HG02623 (cell line): ENCODE measurements around the gene ZNF557.

ENCODE experiments used
- ATAC-seq: cut with Tn5 transposase; IDR thresholded peaks from one replicate; pipeline ENCODE4 v1.9.1; 2021; ENCODE audit warnings: moderate library complexity; ENCODE audit not compliant: unreplicated experiment

Gene ZNF557

DNA sequence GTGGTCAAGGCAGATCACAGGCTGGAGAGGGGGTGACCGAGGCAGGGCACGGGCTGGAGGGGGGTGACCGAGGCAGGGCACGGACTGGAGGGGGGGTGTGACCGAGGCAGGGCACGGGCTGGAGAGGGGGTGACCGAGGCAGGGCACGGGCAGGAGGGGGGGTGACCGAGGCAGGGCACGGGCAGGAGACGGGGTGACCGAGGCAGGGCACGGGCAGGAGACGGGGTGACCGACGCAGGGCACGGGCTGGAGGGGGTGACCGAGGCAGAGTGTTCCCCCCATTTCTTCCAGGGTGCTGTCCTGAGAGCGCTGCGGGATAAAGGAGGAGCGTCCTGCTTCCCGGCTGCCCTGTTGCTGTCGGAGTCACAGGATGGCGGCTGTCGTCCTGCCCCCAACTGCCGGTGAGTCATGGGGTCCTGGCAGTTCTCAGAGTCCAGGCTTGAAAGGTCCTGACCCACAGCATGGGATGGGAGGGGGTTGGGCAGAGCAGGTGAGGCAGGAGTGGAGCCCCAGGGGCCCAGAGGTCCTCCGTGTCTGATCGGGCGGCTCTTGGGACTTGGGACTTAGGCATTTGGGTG lies 5.3 kb downstream of the ZNF557 start:
- ATAC-seq: no peak

DNA sequence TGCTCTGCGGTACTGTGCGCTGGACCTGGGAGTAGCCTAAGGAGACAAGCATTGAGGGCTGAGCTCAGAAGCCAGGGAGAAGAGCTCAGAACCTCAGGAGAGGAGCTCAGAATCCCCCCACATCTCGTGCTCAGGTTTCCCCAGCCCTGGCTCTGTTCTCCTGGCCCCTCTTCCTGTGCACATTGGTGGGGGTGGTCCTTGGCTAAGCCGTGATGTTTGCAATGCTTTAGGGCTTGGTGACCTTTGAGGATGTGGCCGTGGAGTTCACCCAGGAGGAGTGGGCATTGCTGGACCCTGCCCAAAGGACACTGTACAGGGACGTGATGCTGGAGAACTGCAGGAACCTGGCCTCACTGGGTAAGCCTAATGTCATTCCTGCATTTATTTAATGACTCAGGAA lies 6.6 kb downstream of the ZNF557 start:
- no peak for ATAC-seq

DNA sequence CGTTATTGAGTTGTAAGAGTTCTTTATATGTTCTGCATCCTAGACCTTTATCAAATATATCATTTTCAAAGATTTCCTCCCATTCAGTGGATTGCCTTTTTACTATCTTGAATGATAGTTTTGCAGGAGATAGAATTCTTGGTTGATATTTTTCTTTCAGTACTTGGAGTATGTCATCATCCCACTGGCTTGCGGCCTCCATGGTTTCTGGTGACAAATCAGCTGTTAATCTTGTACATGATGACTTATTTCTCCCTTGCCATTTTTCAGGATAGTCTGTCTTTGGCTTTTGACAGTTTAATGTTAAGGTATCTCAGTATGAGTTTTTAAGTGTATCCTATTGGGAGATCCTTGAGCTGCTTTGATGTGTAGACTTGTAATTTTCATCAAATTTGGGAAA lies 8.5 kb downstream of the ZNF557 start:
- ATAC-seq: no peak

DNA sequence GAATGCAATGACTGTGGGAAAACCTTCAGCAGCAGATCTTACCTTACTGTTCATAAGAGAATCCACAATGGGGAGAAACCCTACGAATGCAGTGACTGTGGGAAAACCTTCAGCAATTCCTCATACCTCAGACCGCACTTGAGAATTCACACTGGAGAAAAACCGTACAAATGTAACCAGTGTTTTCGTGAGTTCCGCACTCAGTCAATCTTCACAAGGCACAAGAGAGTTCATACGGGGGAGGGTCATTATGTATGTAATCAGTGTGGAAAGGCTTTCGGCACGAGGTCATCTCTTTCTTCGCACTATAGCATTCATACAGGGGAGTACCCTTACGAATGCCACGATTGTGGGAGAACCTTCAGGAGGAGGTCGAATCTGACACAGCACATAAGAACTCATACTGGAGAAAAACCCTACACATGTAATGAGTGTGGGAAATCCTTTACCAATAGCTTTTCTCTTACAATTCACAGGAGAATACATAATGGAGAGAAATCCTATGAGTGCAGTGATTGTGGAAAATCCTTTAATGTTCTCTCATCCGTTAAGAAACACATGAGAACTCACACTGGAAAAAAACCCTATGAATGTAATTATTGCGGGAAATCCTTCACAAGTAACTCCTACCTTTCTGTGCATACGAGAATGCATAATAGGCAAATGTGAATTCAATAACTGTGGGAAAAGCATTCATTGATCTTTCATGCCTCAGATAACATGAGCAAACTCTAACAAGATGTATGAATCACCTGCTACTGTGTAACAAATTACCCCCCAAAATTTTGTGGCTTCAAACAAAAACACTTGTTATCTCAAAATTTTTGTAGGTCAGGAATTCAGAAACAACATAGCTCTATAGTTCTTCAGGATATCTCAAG lies 13.8 kb downstream of the ZNF557 start:
- ATAC-seq: no peak

GRCh38 chr19:7088999-7089398 lies 19.5 kb downstream of the ZNF557 start:
- no peak for ATAC-seq

- ATAC-seq: no peak
These were observed 28.6 kb downstream of the ZNF557 start for GRCh38 chr19:7098096-7098495.

- peak; percentile 81 for ATAC-seq
These were observed 29.4 kb downstream of the ZNF557 start for GRCh38 chr19:7098701-7099596.

- no peak for ATAC-seq
These were observed 30.1 kb downstream of the ZNF557 start for GRCh38 chr19:7099597-7099921.

DNA sequence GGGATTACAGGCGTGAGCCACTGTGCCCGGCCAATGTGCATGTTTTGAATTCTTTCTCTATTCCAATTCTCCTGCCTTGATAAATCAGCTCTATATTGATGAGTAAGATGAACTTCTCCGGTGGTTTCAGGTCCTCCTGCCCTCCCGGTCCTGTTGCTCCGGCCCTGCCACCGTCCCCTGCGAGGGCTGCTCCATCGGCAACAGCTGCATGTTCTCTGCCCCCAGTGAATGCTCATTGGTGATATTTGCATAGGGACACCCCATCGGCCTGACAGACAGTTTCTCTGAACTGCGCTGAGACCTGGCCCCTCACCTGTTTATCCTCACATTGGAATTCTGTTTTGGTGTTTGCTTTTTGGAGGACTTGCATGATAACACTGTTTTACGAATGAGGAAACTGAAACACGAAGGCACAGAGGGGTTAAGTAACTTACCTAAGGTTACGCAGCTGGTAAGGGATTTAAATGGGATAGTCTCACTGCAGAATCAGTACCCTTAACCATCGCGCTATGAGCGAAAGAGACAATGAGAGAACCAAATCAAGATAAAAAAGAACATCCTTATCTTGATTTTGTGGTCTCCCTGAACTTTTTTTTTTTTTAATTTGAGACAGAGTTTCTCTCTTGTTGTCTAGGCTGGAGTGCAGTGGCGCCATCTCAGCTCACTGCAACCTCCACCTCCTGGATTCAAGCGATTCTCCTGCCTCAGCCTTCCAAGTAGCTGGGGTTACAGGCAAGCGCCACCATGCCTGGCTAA lies 32.2 kb downstream of the ZNF557 start:
- no peak for ATAC-seq

DNA sequence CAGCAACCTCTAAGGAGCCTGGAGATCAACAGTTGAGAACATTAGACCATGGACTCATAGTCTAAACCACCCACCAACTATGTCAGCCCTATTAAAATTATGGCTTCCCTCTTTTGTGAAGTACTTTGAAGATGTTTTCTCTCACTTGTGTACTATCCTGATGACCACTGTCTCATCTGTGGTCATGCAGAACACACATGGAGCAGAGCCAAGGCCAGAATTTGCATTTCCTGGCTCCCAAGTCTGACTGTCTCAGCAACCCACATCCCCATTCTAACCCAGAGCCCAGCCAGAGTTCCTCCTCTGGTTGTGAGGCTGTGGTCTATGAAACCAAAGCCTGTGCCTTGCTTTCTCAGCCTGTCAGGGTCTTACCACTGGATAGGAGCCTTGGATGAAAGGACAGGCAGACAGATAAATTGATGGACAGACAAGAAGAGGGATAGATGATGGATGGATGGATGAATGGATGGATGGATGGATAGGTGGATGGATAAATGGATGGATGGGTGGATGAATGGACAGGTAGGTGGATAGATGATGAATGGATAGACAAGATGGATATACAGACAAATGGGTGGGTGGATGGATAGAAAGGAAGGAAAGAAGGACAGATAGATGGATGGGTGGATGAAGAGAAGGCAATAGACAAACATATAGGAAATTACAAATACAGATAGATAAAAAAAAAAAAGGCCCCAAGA lies 35.4 kb downstream of the ZNF557 start:
- ATAC-seq: no peak

DNA sequence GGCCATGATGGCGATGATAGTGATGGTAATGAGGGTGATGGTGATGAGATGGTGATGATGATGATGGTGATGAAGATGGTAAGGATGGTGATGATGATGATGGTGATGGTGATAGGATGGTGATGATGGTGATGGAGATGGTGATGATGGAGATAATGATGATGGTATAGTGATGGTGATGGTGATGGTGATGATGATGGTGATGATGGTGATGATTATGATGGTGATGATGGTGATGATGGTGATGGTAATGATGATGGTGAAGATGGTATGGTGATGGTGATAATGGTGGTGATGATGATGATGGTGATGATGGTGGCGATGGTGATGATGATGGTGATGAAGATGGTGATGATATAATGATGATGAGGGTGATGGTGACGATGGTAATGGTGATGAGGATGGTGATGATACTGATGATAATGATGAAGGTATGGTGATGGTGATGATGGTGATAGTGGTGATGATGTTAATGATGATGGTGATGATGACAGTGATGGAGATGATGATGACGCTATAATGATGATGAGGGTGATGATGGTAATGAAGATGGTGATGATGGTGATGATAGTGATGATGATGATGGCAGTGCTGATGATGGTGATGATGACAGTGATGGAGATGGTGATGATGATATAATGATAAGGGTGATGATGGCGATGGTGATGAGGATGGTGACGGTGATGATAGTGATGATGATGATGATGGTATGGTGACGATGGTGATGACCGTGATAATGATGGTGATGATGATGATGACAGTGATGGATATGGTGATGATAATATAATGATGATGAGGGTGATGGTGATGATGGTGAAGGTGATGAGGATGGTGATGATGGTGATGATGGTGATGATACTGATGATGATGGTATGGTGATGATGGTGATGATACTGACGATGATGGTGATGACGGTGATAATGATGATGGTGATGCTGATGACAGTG lies 37.5 kb downstream of the ZNF557 start:
- ATAC-seq: no peak

DNA sequence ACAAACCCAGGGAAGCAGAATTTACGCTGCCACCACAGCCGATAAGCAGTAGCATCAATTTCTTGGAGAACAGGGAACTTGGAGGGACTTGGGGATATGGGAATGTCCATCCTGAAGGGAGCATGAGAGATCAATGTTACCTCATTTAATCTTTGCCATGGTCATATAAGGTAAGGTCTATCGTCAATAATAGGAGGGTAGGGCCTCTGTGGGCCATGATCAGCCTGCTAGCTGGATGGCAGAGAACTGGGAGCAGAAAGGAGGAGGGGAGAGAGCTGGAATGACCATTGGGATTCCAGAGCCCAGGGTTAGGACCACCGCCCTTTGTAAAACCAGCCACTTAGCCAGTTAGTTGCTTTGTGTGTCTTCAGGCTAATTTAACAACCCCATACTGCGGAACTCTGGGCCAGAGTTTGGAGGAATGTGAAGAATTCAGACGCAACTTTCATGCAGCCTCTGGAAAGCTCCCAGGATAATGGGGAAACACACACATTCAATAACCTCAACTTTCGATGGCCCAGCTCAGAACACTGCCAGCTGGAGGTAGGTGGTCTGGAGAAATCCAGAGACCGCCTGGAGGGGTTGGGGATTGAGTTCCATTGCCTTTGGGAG lies 40.3 kb downstream of the ZNF557 start:
- no peak for ATAC-seq

- no peak for ATAC-seq
These were observed 43.2 kb downstream of the ZNF557 start for GRCh38 chr19:7112675-7113074.

DNA sequence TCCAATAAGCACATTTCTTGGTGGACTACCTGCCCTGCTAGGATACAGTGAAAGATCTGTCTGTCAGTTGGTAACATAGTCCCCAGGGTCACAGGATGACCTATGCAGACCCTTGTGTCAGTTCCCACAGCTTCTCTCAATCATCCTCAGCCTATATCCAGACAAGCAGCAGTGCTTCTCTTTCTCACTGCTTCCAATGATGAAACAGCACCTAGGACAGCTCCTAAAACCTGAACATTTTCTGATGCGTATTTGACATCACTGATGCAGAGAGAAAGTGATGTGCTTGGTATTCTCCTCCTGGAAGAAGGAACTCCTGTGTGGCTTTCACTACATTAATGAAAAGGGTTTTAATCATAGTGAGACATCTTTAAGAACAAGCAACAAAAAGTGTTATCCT lies 43.7 kb downstream of the ZNF557 start:
- ATAC-seq: no peak

- no peak for ATAC-seq
These were observed 46.2 kb downstream of the ZNF557 start for GRCh38 chr19:7115721-7116120.

GRCh38 chr19:7117248-7117647 lies 47.7 kb downstream of the ZNF557 start:
- ATAC-seq: no peak

GRCh38 chr19:7119582-7119981 lies 50.1 kb downstream of the ZNF557 start:
- no peak for ATAC-seq

DNA sequence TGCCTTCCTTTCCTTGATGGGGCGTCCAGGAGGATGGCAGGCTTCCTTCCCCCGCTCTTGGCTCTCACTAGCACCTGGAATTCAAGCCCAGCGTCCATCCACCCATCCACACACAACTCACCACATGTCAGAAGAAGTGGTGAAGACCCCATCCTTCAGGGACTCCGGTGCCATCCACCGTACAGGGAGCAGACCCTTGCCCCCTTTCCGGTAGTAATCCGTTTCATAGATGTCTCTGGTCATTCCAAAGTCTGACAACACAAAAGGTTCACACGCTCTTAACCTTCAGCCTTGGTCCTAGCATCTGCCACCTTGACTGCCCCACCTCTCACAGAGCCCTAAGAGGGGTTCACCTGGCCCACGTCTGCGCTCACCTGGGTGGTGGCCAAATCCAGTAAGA lies 51.0 kb downstream of the ZNF557 start:
- no peak for ATAC-seq

DNA sequence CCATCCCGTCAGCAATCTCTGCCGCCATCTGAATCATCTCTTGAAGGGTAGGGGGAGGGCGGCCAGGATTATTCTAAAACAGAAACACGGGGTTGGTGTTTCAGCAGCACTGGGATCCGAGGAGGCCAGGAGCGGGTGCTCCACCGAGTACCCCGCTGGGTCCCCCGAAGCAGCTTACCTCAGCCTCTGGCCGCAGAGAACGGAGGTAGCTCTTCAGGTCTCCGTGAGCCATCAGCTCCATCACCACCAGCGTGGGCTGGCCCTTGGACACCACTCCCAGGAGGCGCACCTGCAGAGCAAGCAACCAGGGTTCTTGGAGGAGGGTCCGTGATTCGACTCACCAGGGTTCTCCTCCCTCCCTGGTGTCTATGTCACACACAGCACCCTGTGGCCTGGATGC lies 53.2 kb downstream of the ZNF557 start:
- no peak for ATAC-seq
